Mucosa of rectum (tissue), 2 donors: ENCODE measurements around the gene RELL1.

Source experiments
- H3K27ac ChIP-seq, 2 donors: one replicate each; pipeline ENCODE4 v1.7.0; 2013; ENCODE audit warnings: inconsistent platforms in 2 of 2, low read depth in 2 of 2, low read length in 2 of 2
- H3K27me3 ChIP-seq, 2 donors: one replicate each; pipeline ENCODE4 v1.7.0; 2013; ENCODE audit warnings: low read length in 2 of 2; ENCODE audit not compliant: control insufficient read depth in 2 of 2, insufficient read depth in 2 of 2
- H3K36me3 ChIP-seq, 2 donors: one replicate each; pipeline ENCODE4 v1.7.0; 2013; ENCODE audit warnings: low read length in 2 of 2; ENCODE audit not compliant: control insufficient read depth in 2 of 2, insufficient read depth in 2 of 2
- H3K4me1 ChIP-seq, 2 donors: one replicate each; pipeline ENCODE4 v1.7.0; 2013; ENCODE audit warnings: low read length in 2 of 2, mild to moderate bottlenecking in 1 of 2; ENCODE audit not compliant: control insufficient read depth in 2 of 2, insufficient read depth in 2 of 2
- H3K4me3 ChIP-seq, 2 donors: one replicate each; pipeline ENCODE4 v1.7.0; 2013; ENCODE audit warnings: low read length in 2 of 2
- H3K9ac ChIP-seq, 2 donors: one replicate each; pipeline ENCODE4 v1.7.0; 2013; ENCODE audit warnings: low read length in 2 of 2, low read depth in 1 of 2, mild to moderate bottlenecking in 1 of 2
- H3K9me3 ChIP-seq, 2 donors: one replicate each; pipeline ENCODE4 v1.7.0; 2013; ENCODE audit warnings: low read length in 2 of 2; ENCODE audit not compliant: control insufficient read depth in 2 of 2
- donor health status: healthy.
- donor health status: Normal muscosa, but diverticular disease.

Gene RELL1

GRCh38 chr4:37625499-37625898 lies 60.7 kb downstream of the RELL1 start:
- no peaks in the 10 kb centered on the region for H3K27me3 ChIP-seq
- no peak overlapping the region for H3K4me3 ChIP-seq
- no peaks in the 10 kb centered on the region for H3K4me1 ChIP-seq
- H3K9ac ChIP-seq: no peak overlapping the region
- H3K9me3 ChIP-seq: no peaks in the 10 kb centered on the region
- no peak overlapping the region for H3K27ac ChIP-seq
- peaks cover 0 to 26% of the 10 kb centered on the region in 2 donors for H3K36me3 ChIP-seq

GRCh38 chr4:37623940-37624339 lies 62.2 kb downstream of the RELL1 start:
- peaks cover 0 to 18% of the 10 kb centered on the region in 2 donors for H3K36me3 ChIP-seq
- no peaks in the 10 kb centered on the region for H3K9me3 ChIP-seq
- no peak overlapping the region for H3K4me3 ChIP-seq
- no peak overlapping the region for H3K9ac ChIP-seq
- no peak overlapping the region for H3K27ac ChIP-seq
- H3K27me3 ChIP-seq: no peaks in the 10 kb centered on the region
- H3K4me1 ChIP-seq: no peaks in the 10 kb centered on the region

DNA sequence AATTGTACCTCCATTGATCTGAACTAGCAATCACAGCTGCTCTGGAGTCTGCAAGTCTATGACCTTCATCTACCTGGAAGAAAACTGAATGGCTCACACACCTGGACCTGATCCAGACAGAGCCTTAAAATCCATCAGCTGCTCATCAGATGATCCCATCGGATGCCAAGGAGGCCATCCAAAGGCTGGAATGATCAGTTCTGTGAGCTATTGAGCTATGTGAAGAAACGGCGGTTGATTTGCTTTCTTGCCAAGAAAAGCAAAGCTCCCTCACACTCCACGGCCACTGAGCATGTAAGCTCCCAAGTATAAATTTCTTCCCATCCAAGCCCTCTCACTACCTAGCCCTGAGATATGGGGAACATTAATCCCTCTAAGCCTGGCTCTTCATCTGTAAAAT lies 63.1 kb downstream of the RELL1 start:
- Histone ChIP-seq H3K27ac (no peak overlapping the region), H3K27me3 (no peaks in the 10 kb centered on the region), H3K4me1 (no peaks in the 10 kb centered on the region), H3K36me3 (peaks cover 0 to 11% of the 10 kb centered on the region in 2 donors), H3K4me3 (no peak overlapping the region), H3K9me3 (no peaks in the 10 kb centered on the region), H3K9ac (no peak overlapping the region)

GRCh38 chr4:37620176-37620575 lies 66.0 kb downstream of the RELL1 start:
- no peaks in the 10 kb centered on the region for H3K27me3 ChIP-seq
- no peak overlapping the region for H3K4me3 ChIP-seq
- no peaks in the 10 kb centered on the region for H3K9me3 ChIP-seq
- peaks cover 0 to 9% of the 10 kb centered on the region in 2 donors for H3K36me3 ChIP-seq
- no peak overlapping the region for H3K27ac ChIP-seq
- no peaks in the 10 kb centered on the region for H3K4me1 ChIP-seq
- no peak overlapping the region for H3K9ac ChIP-seq

GRCh38 chr4:37615720-37616063 lies 70.5 kb downstream of the RELL1 start:
- no peaks in the 10 kb centered on the region for H3K27me3 ChIP-seq

GRCh38 chr4:37615059-37615719 lies 71.0 kb downstream of the RELL1 start:
- H3K27me3 ChIP-seq: no peaks in the 10 kb centered on the region
- H3K9ac ChIP-seq: no peak overlapping the region
- H3K27ac ChIP-seq: no peak overlapping the region
- H3K36me3 ChIP-seq: peaks cover 5 to 7% of the 10 kb centered on the region in 2 donors
- no peak overlapping the region for H3K4me3 ChIP-seq
- H3K4me1 ChIP-seq: no peaks in the 10 kb centered on the region
- H3K9me3 ChIP-seq: no peaks in the 10 kb centered on the region

More at GRCh38 chr4:37615720-37616063, 70.5 kb downstream of the RELL1 start:
- H3K4me3 ChIP-seq: no peak overlapping the region
- peaks cover 5 to 7% of the 10 kb centered on the region in 2 donors for H3K36me3 ChIP-seq
- H3K9ac ChIP-seq: no peak overlapping the region
- no peak overlapping the region for H3K27ac ChIP-seq
- no peaks in the 10 kb centered on the region for H3K4me1 ChIP-seq
- H3K9me3 ChIP-seq: no peaks in the 10 kb centered on the region

- Histone ChIP-seq H3K27ac (no peak overlapping the region), H3K9me3 (no peaks in the 10 kb centered on the region), H3K27me3 (no peaks in the 10 kb centered on the region), H3K36me3 (peaks cover 4 to 7% of the 10 kb centered on the region in 2 donors), H3K9ac (no peak overlapping the region), H3K4me1 (no peaks in the 10 kb centered on the region), H3K4me3 (no peak overlapping the region)
Observed at GRCh38 chr4:37612811-37613210, 73.4 kb downstream of the RELL1 start.

DNA sequence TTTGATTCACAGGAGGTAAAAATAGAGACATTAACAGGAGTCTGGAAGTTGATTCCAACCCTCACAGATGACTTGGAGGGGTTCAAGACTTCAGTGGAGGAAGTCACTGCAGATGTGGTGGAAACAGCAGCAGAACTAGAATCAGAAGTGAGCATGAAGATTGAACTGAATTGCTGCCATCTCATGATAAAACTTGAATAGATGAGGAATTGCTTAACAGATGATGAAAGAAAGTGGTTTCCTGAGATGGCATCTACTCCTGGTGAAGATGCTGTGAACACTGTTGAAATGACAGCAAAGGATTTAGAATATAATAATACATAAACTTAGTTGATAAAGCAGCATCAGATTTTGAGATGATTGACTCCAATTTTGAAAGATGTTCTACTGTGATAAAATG lies 76.5 kb downstream of the RELL1 start:
- Histone ChIP-seq H3K27me3 (no peaks in the 10 kb centered on the region), H3K9me3 (no peaks in the 10 kb centered on the region), H3K4me1 (no peaks in the 10 kb centered on the region), H3K4me3 (no peak overlapping the region), H3K27ac (no peak overlapping the region), H3K9ac (no peak overlapping the region), H3K36me3 (peaks cover 4 to 7% of the 10 kb centered on the region in 2 donors)

GRCh38 chr4:37607018-37607417 lies 79.2 kb downstream of the RELL1 start:
- H3K27ac ChIP-seq: no peak overlapping the region
- H3K36me3 ChIP-seq: peaks cover 0 to 2% of the 10 kb centered on the region in 2 donors
- H3K27me3 ChIP-seq: no peaks in the 10 kb centered on the region
- H3K4me1 ChIP-seq: peaks cover 0 to 6% of the 10 kb centered on the region in 2 donors
- H3K9me3 ChIP-seq: no peaks in the 10 kb centered on the region
- H3K4me3 ChIP-seq: no peak overlapping the region
- no peak overlapping the region for H3K9ac ChIP-seq

DNA sequence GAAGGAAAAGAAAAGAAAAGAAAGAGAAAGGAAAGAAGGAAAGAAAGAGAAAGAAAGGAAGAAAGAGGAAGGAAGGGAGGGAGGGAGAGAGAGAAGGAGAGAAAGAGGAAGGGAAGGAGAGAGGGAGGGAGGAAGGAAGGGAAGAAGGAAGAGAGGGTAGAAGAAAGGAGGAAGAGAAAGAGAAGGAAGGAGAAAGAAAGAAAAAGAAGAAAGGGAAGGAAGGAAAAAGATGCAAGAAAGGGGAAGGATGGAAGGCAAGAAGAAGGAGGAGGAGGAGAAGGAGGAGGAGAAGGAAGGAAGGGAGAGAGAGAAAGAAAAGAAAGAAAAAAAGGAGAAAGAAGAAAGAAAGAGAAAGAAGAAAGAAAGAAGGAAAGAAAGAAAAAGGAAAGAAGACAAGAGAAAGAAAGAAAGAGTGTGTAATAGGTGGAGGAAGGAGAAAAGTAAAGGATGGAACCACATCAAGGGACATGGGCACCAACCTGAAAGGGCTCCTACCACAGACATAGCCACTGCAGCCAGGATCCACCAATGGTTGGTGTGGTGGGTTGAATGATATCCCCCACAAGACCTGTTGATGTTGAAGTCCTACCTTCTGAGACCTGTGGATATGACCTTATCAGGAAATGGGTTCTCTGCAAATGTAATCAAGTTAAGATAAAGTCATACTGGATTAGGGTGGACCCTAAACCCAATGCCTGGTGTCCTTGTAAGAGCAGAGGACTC lies 80.2 kb downstream of the RELL1 start:
- peaks cover 5 to 11% of the 10 kb centered on the region in 2 donors for H3K4me1 ChIP-seq
- H3K4me3 ChIP-seq: no peak overlapping the region
- H3K36me3 ChIP-seq: peaks cover 0 to 2% of the 10 kb centered on the region in 2 donors
- no peaks in the 10 kb centered on the region for H3K9me3 ChIP-seq
- H3K27ac ChIP-seq: no peak overlapping the region
- no peaks in the 10 kb centered on the region for H3K27me3 ChIP-seq
- no peak overlapping the region for H3K9ac ChIP-seq
